ENCODE data around the gene CDHR5.

The CDHR5 gene

GRCh38 chr11:617199-617911 lies 7.4 kb downstream of the CDHR5 start:
- Histone ChIP-seq H3K4me1 (ENCODE audit: control insufficient read depth, insufficient read depth, low read length) (peaks cover 4% of the 10 kb centered on the region), H3K4me3 (ENCODE audit: low read length) (no peak overlapping the region), H3K36me3 (ENCODE audit: control insufficient read depth, insufficient read depth, low read length) (peaks cover 4% of the 10 kb centered on the region), H3K9ac (ENCODE audit: low read length) (no peak overlapping the region), H3K27me3 (ENCODE audit: control insufficient read depth, insufficient read depth, low read length) (no peaks in the 10 kb centered on the region), H3K27ac (ENCODE audit: low read depth, low read length) (no peak overlapping the region)

DNA sequence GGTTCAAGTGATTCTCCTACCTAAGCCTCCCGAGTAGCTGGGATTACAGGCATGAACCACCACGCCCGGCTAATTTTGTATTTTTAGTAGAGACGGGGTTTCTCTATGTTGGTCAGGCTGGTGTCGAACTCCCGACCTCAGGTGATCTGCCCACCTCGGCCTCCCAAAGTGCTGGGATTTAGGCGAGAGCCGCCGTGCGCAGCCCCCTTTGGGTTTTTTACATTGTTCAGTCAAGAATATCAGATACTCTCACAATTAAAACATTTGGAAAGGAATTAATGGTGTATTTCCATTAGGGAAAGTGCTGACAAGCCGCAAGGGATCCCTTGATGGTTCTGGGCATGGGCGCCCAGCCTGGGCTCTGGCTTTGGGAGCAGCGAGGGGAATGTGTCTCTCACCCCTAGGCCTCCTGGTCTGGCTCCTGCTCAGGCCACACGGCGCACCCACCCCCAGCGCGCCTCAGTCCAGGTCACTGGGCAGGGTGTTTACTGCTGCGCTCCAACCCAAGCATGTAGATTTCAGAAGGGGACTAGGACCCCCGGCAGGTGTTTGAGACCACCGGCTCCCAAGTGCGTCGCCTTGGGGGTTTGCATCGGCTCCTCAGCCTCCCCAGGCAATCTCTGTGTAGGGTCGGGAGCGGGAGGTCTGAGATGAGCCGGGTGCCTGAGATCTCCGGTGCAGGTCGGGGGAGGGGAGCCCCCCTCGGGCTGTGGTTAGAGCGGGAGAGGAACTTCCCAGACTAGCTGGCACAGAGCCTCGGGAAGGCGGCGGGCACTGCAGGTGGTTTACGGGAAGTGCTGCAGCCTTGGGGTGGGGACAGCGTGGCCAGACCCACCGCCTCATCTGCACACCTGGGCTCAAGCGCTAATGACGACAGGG lies 8.2 kb downstream of the CDHR5 start:
- peak overlapping the region; percentile 92 for H3K4me3 ChIP-seq (ENCODE audit: low read length)
- H3K4me1 ChIP-seq (ENCODE audit: control insufficient read depth, insufficient read depth, low read length) = peaks cover 4% of the 10 kb centered on the region
- H3K27me3 ChIP-seq (ENCODE audit: control insufficient read depth, insufficient read depth, low read length) = no peaks in the 10 kb centered on the region
- H3K27ac ChIP-seq (ENCODE audit: low read depth, low read length) = peak overlapping the region; percentile 98
- no peak overlapping the region for H3K9ac ChIP-seq (ENCODE audit: low read length)
- peaks cover 7% of the 10 kb centered on the region for H3K36me3 ChIP-seq (ENCODE audit: control insufficient read depth, insufficient read depth, low read length)

DNA sequence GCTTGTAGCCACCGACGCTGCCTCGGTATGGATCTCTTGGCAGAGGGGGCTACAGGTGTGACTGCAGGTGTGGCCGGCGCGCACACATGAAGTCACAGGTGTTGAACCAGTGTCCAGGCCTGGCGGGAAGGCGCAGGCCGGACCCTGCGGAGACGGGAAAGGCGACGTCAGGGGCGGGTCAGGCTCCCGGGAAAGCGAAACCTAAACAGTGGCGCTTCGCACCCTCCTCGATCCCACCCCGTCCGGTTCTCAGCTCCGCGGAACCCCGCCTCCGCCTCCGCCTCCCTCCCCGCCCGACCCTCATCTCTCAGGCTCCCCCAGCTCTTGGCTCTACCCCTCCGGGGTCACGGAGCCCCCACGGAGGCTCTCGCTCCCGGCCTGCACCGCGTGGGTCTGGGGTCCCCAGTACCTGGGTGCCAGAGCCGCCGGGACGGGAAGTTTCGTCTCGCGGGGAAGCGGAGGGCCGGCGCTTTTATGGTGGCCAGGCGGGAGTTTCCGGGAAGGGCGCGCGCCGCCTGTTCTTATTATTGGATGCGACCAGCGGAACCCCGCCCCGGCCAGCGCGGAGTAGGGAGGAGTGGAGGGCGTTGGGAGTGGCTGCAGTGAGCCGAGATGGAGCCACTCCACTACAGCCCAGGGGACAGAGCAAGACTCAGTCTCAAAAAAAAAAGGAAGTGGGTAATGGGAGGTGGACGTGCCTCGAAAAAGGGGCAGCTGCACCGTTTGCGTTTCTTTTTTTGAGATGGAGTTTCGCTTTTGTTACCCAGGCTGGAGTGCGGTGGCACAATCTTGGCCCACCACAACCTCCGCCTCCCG lies 9.0 kb downstream of the CDHR5 start, which contains the start of gene IRF7:
TSS of gene IRF7 (minus strand) at position 447 of the 816 bp plus-strand sequence. CDS start 586 bp downstream, outside the sequence.
- H3K9ac ChIP-seq (ENCODE audit: low read length) = peak within 1 kb of the TSS; percentile 93
- no peaks in the 10 kb centered on the region for H3K27me3 ChIP-seq (ENCODE audit: control insufficient read depth, insufficient read depth, low read length)
- peak within 1 kb of the TSS; percentile 98 for H3K27ac ChIP-seq (ENCODE audit: low read depth, low read length)
- H3K36me3 ChIP-seq (ENCODE audit: control insufficient read depth, insufficient read depth, low read length) = peaks cover 15% of the 10 kb centered on the region
- H3K4me1 ChIP-seq (ENCODE audit: control insufficient read depth, insufficient read depth, low read length) = peaks cover 4% of the 10 kb centered on the region
- peak within 1 kb of the TSS; percentile 92 for H3K4me3 ChIP-seq (ENCODE audit: low read length)

DNA sequence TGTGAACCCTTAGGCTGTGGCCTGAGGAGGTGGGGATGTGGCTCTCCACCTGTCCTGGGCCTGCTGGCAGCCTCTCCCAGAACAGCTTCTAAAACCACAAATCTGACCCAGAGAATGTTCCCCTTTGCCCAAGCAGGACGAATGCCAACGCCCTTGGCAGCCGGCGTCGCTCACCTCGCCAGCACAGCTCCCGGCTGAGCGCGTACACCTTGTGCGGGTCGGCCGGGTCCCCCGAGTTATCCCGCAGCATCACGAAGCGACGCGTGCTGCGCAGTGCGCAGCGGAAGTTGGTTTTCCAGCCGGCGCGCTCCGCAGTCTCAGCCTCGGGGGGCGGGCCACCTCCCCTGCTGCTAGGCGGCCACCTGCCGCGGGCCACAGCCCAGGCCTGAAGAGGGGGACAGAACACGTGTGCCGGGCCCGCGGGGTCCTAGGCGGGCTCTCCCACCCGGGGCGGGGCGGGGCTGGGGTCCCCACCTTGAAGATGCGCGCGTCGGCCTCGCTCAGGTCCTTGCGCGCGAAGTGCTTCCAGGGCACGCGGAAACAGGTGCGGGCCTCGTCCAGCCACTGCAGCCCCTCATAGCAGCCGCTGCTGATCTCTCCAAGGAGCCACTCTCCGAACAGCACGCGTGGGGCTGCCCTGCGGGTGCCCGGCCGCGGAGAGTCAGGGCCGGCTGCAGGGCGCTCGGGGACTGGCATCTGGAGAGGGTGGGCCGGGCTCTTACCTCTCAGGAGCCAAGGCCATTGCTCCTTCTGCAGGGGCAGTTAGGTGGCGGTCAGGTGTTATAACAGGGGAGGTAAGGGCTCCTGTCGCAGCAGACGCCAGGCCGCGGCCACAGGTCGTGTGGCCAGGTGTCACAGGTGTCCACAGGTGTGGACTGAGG lies 9.9 kb downstream of the CDHR5 start:
- Histone ChIP-seq H3K9ac (ENCODE audit: low read length) (peak overlapping the region; percentile 93), H3K36me3 (ENCODE audit: control insufficient read depth, insufficient read depth, low read length) (peaks cover 19% of the 10 kb centered on the region), H3K4me1 (ENCODE audit: control insufficient read depth, insufficient read depth, low read length) (peaks cover 4% of the 10 kb centered on the region), H3K4me3 (ENCODE audit: low read length) (peak overlapping the region; percentile 92), H3K27ac (ENCODE audit: low read depth, low read length) (peak overlapping the region; percentile 98), H3K27me3 (ENCODE audit: control insufficient read depth, insufficient read depth, low read length) (no peaks in the 10 kb centered on the region)

DNA sequence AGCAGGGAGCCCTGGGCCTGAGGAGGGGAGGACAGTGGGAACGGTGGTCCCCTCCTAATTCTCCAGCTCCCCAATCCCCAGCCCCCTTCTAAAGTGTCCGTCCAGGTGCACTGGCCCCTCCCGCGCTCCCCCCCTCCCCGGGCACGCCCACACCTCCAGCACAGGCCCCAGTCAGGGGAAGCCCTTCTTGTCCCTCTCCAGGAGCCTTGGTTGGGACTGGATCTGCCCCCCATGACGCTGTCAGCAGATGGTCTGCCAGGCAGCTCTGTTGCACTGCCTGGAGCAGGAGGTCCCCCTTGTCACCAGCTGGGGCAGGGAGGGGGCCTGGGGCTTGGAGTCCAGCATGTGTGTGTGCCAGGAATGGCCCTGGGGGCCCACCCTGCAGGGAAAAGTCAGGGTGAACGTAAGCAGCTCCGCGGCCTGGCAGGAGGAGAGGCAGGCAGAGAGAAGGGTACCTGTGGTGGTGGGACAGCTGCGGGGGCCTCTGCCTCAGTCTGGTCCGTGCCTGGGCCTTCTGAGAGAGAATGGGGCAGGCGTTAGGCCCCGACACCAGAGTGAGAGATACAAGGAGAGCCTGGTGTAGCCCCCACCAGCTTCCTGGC lies 10.6 kb downstream of the CDHR5 start:
- H3K4me3 ChIP-seq (ENCODE audit: low read length) = peak overlapping the region; percentile 92
- H3K36me3 ChIP-seq (ENCODE audit: control insufficient read depth, insufficient read depth, low read length) = peaks cover 21% of the 10 kb centered on the region
- peaks cover 4% of the 10 kb centered on the region for H3K4me1 ChIP-seq (ENCODE audit: control insufficient read depth, insufficient read depth, low read length)
- H3K9ac ChIP-seq (ENCODE audit: low read length) = no peak overlapping the region
- peak overlapping the region; percentile 15 for H3K27ac ChIP-seq (ENCODE audit: low read depth, low read length)
- H3K27me3 ChIP-seq (ENCODE audit: control insufficient read depth, insufficient read depth, low read length) = no peaks in the 10 kb centered on the region

DNA sequence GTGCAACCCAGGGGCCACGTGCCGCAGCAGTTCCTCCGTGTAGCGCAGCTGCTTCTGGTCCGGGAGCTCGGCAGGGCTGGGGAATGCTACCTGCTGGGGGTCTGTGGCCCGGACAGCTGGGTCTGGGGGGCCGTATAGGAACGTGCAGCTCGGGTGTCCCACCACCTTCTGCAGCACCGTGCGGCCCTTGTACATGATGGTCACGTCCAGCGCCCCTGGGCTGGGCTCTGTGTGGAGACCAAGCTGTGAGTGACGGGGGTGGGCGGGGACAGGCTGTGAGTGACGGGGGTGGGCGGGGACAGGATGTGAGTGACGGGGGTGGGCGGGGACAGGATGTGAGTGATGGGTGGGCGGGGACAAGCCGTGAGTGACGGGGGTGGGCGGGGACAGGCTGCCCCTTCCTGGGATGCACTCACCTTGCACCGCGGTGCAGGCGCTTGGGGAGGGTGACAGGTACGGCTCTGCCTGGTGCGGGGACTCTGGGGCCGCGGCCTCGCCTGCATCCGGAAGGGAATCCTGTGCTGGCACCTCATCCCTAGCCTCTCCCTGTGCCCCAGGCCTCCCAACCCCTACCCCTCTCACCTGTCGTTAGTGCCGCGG lies 11.3 kb downstream of the CDHR5 start:
- peaks cover 4% of the 10 kb centered on the region for H3K4me1 ChIP-seq (ENCODE audit: control insufficient read depth, insufficient read depth, low read length)
- no peak overlapping the region for H3K4me3 ChIP-seq (ENCODE audit: low read length)
- no peak overlapping the region for H3K9ac ChIP-seq (ENCODE audit: low read length)
- no peaks in the 10 kb centered on the region for H3K27me3 ChIP-seq (ENCODE audit: control insufficient read depth, insufficient read depth, low read length)
- peaks cover 26% of the 10 kb centered on the region for H3K36me3 ChIP-seq (ENCODE audit: control insufficient read depth, insufficient read depth, low read length)
- no peak overlapping the region for H3K27ac ChIP-seq (ENCODE audit: low read depth, low read length)

DNA sequence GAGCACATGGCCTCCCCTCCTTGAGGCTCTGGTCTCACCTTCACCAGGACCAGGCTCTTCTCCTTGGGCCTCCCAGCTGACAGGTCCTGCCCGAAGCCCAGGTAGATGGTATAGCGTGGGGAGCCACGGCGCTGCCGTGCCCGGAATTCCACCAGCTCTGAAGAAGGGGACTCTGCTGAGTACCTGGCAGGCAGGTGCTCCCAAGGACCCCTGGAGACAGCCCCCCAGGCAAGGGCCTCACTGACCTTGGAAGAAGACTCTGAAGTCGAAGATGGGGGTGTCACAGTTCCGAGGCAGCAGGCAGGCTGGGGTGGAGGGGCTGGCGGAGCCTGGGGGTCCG lies 11.8 kb downstream of the CDHR5 start:
- no peaks in the 10 kb centered on the region for H3K27me3 ChIP-seq (ENCODE audit: control insufficient read depth, insufficient read depth, low read length)
- peaks cover 4% of the 10 kb centered on the region for H3K4me1 ChIP-seq (ENCODE audit: control insufficient read depth, insufficient read depth, low read length)
- no peak overlapping the region for H3K4me3 ChIP-seq (ENCODE audit: low read length)
- H3K9ac ChIP-seq (ENCODE audit: low read length) = no peak overlapping the region
- H3K27ac ChIP-seq (ENCODE audit: low read depth, low read length) = no peak overlapping the region
- peaks cover 31% of the 10 kb centered on the region for H3K36me3 ChIP-seq (ENCODE audit: control insufficient read depth, insufficient read depth, low read length)

- peaks cover 4% of the 10 kb centered on the region for H3K4me1 ChIP-seq (ENCODE audit: control insufficient read depth, insufficient read depth, low read length)
- H3K36me3 ChIP-seq (ENCODE audit: control insufficient read depth, insufficient read depth, low read length) = peaks cover 32% of the 10 kb centered on the region
Observed at GRCh38 chr11:612201-612960, 12.4 kb downstream of the CDHR5 start.

DNA sequence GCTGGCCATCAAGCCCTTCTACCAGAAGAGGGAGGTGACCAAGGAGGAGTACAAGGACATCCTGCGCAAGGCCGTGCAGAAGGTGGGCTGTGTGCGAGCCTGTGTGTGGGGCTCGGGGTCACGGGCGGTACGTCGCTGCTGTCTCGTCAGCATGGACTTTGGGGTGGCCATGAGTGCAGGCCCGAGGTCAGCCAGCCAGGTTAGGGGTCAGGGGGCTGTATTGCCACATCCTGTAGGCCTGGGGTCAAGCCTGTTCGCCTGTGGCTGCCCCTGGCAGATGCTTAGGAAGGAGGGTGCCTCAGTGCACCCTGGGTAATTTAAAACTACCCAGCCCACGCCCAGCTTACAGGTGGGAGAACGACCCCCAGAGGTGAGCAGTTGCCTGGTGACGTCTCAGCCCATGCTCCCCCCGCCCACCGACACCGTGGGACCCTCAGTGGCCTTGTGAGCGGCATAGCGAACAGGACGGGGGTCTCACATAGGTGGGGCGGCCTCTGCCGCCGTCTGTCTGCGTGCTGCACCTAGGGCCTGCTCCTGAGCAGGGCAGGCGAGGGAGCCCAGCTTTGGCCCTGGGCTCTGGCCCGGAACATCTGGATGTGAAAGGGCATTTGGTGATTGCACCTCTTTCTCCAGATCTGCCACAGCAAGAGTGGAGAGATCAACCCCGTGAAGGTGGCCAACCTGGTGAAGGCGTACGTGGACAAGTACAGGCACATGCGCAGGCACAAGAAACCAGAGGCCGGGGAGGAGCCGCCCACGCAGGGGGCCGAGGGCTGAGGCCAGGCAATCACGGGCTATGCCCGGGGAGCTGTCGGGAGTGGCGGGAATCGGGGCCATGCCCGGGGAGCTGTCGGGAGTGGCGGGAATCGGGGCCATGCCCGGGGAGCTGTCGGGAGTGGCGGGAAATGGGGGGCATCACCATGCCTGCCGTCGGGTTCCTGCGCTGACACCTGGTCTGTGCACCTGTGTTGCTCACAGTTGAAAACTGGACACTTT lies 13.5 kb downstream of the CDHR5 start:
- Histone ChIP-seq H3K9ac (ENCODE audit: low read length) (no peak overlapping the region), H3K27me3 (ENCODE audit: control insufficient read depth, insufficient read depth, low read length) (no peaks in the 10 kb centered on the region), H3K27ac (ENCODE audit: low read depth, low read length) (no peak overlapping the region), H3K4me3 (ENCODE audit: low read length) (no peak overlapping the region), H3K4me1 (ENCODE audit: control insufficient read depth, insufficient read depth, low read length) (peaks cover 4% of the 10 kb centered on the region), H3K36me3 (ENCODE audit: control insufficient read depth, insufficient read depth, low read length) (peaks cover 36% of the 10 kb centered on the region)

More at GRCh38 chr11:612201-612960, 12.4 kb downstream of the CDHR5 start:
- no peak overlapping the region for H3K9ac ChIP-seq (ENCODE audit: low read length)
- H3K4me3 ChIP-seq (ENCODE audit: low read length) = no peak overlapping the region
- H3K27ac ChIP-seq (ENCODE audit: low read depth, low read length) = no peak overlapping the region
- H3K27me3 ChIP-seq (ENCODE audit: control insufficient read depth, insufficient read depth, low read length) = no peaks in the 10 kb centered on the region

All from rectal smooth muscle tissue (tissue), 1 donor.